ENCODE measurements around the gene VN1R2.
A peak's percentile ranks its signal among the peaks of the same experiment; 100 is the strongest.
"Not testable (repeated sequence)": the region's sequence is repeated elsewhere in the genome, so short reads cannot be mapped to it uniquely, and the experiment has no call there.

VN1R2 gene

GRCh38 chr19:53254411-53255341 is 3.4 kb upstream of the VN1R2 start, which contains the start of gene ZNF677:
Gene ZNF677 (minus strand): TSS chr19:53254873. CDS start chr19:53251550, 3,323 bp downstream.
- peak within 1 kb of the TSS; percentile 89 for H3K27ac ChIP-seq
- TF ChIP-seq, protein P1, sequence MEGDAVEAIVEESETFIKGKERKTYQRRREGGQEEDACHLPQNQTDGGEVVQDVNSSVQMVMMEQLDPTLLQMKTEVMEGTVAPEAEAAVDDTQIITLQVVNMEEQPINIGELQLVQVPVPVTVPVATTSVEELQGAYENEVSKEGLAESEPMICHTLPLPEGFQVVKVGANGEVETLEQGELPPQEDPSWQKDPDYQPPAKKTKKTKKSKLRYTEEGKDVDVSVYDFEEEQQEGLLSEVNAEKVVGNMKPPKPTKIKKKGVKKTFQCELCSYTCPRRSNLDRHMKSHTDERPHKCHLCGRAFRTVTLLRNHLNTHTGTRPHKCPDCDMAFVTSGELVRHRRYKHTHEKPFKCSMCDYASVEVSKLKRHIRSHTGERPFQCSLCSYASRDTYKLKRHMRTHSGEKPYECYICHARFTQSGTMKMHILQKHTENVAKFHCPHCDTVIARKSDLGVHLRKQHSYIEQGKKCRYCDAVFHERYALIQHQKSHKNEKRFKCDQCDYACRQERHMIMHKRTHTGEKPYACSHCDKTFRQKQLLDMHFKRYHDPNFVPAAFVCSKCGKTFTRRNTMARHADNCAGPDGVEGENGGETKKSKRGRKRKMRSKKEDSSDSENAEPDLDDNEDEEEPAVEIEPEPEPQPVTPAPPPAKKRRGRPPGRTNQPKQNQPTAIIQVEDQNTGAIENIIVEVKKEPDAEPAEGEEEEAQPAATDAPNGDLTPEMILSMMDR (conservative IDR thresholded peaks at IDR 0.05): no peak

- H3K27ac ChIP-seq: not testable (repeated sequence)
Measured at GRCh38 chr19:53267623-53268022, 9.5 kb downstream of the VN1R2 start, which contains the start of gene VN1R4. Gene VN1R4 (minus strand): TSS chr19:53267723. CDS start chr19:53267665, 58 bp downstream.

DNA sequence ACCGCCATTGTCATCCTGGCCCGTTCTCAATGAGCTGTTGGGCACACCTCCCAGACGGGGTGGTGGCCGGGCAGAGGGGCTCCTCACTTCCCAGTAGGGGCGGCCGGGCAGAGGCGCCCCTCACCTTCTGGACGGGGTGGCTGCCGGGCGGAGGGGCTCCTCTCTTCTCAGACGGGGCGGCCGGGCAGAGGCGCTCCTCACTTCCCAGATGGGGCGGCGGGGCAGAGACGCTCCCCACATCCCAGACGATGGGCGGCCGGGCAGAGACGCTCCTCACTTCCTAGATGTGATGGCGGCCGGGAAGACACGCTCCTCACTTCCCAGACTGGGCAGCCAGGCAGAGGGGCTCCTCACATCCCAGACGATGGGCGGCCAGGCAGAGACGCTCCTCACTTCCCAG is 11.8 kb downstream of the VN1R2 start:
- not testable (repeated sequence) for H3K27ac ChIP-seq

DNA sequence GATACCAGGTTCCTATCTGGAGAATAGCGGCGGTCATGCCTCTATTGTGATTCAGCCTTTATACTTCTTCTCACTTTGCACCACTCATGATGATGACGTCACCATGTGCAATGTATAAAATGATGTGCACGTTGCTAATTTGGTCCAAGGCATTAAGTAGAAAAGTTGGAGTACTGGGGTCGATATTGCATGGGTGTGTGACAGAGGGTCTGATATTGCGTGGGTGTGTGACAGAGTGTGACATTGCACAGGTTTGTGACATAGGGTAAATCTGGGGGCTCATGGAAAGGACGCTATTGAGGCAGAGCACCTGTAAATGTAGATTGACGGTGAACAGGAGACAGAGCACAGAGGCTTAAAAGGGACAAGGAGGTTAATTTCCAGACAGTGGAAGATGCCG is 14.0 kb downstream of the VN1R2 start:
- H3K27ac ChIP-seq: no peak overlapping the region
- TF ChIP-seq, protein P1 (conservative IDR thresholded peaks at IDR 0.05): no peak

DNA sequence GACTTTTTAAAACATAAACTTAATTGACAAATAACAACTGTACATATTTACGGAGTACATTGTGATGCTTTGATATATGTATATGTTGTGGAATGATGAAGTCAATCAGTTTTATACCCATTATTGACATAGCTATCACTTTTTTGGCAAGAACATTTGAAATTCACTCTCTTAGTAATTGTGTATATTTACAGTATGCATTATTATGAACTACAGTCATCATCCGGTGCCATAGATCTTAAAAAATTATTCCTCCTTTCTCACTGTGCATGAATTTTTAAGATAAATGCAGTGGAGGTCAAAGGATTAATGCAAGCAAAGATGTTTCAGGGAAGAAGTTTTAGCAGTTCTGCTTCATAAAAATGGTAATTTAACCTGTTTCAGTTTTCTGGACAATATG is 17.4 kb downstream of the VN1R2 start:
- H3K27ac ChIP-seq: no peak overlapping the region

GRCh38 chr19:53281947-53282346 is 23.9 kb downstream of the VN1R2 start:
- not testable (repeated sequence) for H3K27ac ChIP-seq

More for the DNA sequence above, 17.4 kb downstream of the VN1R2 start:
- TF ChIP-seq, protein P1 (conservative IDR thresholded peaks at IDR 0.05): no peak

DNA sequence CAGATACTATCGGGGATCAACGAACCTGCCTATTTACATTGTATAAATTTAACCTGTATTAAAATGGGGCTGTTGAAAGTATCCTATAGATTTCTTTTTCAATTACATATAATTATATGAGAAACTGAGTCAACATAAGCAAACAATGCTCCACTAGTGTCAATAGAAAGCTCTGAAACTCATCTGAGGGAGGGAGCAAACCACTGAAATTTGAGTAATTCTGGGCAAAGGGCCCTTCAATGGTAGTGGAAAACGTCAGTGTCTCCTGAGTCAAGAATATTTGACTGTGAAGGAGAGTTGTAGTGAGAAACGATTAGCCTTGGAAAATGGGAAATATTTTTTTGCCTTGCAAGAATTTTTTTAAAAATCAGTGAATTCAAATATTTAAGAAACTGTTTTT is 27.0 kb downstream of the VN1R2 start:
- H3K27ac ChIP-seq: no peak overlapping the region
- TF ChIP-seq, protein P1 (conservative IDR thresholded peaks at IDR 0.05): no peak

- TF ChIP-seq, protein P1 (conservative IDR thresholded peaks at IDR 0.05): no peak
- no peak overlapping the region for H3K27ac ChIP-seq
Measured at GRCh38 chr19:53290758-53291549, 32.9 kb downstream of the VN1R2 start.

All from VCaP (cell line).